ENCODE data around the gene ST7.

Gene ST7

GRCh38 chr7:117210908-117211307 lies 257.6 kb downstream of the ST7 start:
- H3K36me3 ChIP-seq (ENCODE audit: control insufficient read depth, insufficient read depth, low read length): no peaks in the 10 kb centered on the region

GRCh38 chr7:117211614-117212013 lies 258.3 kb downstream of the ST7 start:
- no peaks in the 10 kb centered on the region for H3K27me3 ChIP-seq (ENCODE audit: control insufficient read depth, insufficient read depth, low read length)
- H3K4me3 ChIP-seq (ENCODE audit: low read length): no peak overlapping the region
- H3K9me3 ChIP-seq (ENCODE audit: control insufficient read depth, low read length): no peaks in the 10 kb centered on the region
- no peaks in the 10 kb centered on the region for H3K4me1 ChIP-seq (ENCODE audit: control insufficient read depth, insufficient read depth, low read length)
- no peak overlapping the region for H3K9ac ChIP-seq (ENCODE audit: low read length)
- H3K36me3 ChIP-seq (ENCODE audit: control insufficient read depth, insufficient read depth, low read length): no peaks in the 10 kb centered on the region

More at GRCh38 chr7:117210908-117211307, 257.6 kb downstream of the ST7 start:
- H3K4me3 ChIP-seq (ENCODE audit: low read length): no peak overlapping the region
- no peak overlapping the region for H3K9ac ChIP-seq (ENCODE audit: low read length)
- no peaks in the 10 kb centered on the region for H3K4me1 ChIP-seq (ENCODE audit: control insufficient read depth, insufficient read depth, low read length)
- no peaks in the 10 kb centered on the region for H3K27me3 ChIP-seq (ENCODE audit: control insufficient read depth, insufficient read depth, low read length)
- no peaks in the 10 kb centered on the region for H3K9me3 ChIP-seq (ENCODE audit: control insufficient read depth, low read length)

GRCh38 chr7:117212969-117213877 lies 259.9 kb downstream of the ST7 start:
- Histone ChIP-seq H3K9ac (ENCODE audit: low read length) (no peak overlapping the region), H3K4me1 (ENCODE audit: control insufficient read depth, insufficient read depth, low read length) (no peaks in the 10 kb centered on the region), H3K9me3 (ENCODE audit: control insufficient read depth, low read length) (no peaks in the 10 kb centered on the region), H3K27me3 (ENCODE audit: control insufficient read depth, insufficient read depth, low read length) (no peaks in the 10 kb centered on the region), H3K4me3 (ENCODE audit: low read length) (no peak overlapping the region), H3K36me3 (ENCODE audit: control insufficient read depth, insufficient read depth, low read length) (no peaks in the 10 kb centered on the region)

- Histone ChIP-seq H3K4me1 (ENCODE audit: control insufficient read depth, insufficient read depth, low read length) (no peaks in the 10 kb centered on the region), H3K27me3 (ENCODE audit: control insufficient read depth, insufficient read depth, low read length) (no peaks in the 10 kb centered on the region), H3K4me3 (ENCODE audit: low read length) (no peak overlapping the region), H3K9ac (ENCODE audit: low read length) (no peak overlapping the region), H3K9me3 (ENCODE audit: control insufficient read depth, low read length) (no peaks in the 10 kb centered on the region), H3K36me3 (ENCODE audit: control insufficient read depth, insufficient read depth, low read length) (no peaks in the 10 kb centered on the region)
Observed at GRCh38 chr7:117216010-117216409, 262.7 kb downstream of the ST7 start.

GRCh38 chr7:117216436-117217069 lies 263.3 kb downstream of the ST7 start:
- Histone ChIP-seq H3K36me3 (ENCODE audit: control insufficient read depth, insufficient read depth, low read length) (no peaks in the 10 kb centered on the region), H3K27me3 (ENCODE audit: control insufficient read depth, insufficient read depth, low read length) (no peaks in the 10 kb centered on the region), H3K9me3 (ENCODE audit: control insufficient read depth, low read length) (no peaks in the 10 kb centered on the region), H3K4me3 (ENCODE audit: low read length) (no peak overlapping the region), H3K9ac (ENCODE audit: low read length) (no peak overlapping the region), H3K4me1 (ENCODE audit: control insufficient read depth, insufficient read depth, low read length) (no peaks in the 10 kb centered on the region)

GRCh38 chr7:117217106-117218035 lies 264.1 kb downstream of the ST7 start:
- Histone ChIP-seq H3K4me1 (ENCODE audit: control insufficient read depth, insufficient read depth, low read length) (no peaks in the 10 kb centered on the region), H3K36me3 (ENCODE audit: control insufficient read depth, insufficient read depth, low read length) (no peaks in the 10 kb centered on the region), H3K9ac (ENCODE audit: low read length) (no peak overlapping the region), H3K9me3 (ENCODE audit: control insufficient read depth, low read length) (no peaks in the 10 kb centered on the region), H3K4me3 (ENCODE audit: low read length) (no peak overlapping the region), H3K27me3 (ENCODE audit: control insufficient read depth, insufficient read depth, low read length) (no peaks in the 10 kb centered on the region)

GRCh38 chr7:117218700-117219099 lies 265.4 kb downstream of the ST7 start:
- no peaks in the 10 kb centered on the region for H3K36me3 ChIP-seq (ENCODE audit: control insufficient read depth, insufficient read depth, low read length)
- H3K9ac ChIP-seq (ENCODE audit: low read length): no peak overlapping the region
- no peaks in the 10 kb centered on the region for H3K27me3 ChIP-seq (ENCODE audit: control insufficient read depth, insufficient read depth, low read length)
- no peak overlapping the region for H3K4me3 ChIP-seq (ENCODE audit: low read length)
- no peaks in the 10 kb centered on the region for H3K9me3 ChIP-seq (ENCODE audit: control insufficient read depth, low read length)
- no peaks in the 10 kb centered on the region for H3K4me1 ChIP-seq (ENCODE audit: control insufficient read depth, insufficient read depth, low read length)

- Histone ChIP-seq H3K9me3 (ENCODE audit: control insufficient read depth, low read length) (no peaks in the 10 kb centered on the region), H3K36me3 (ENCODE audit: control insufficient read depth, insufficient read depth, low read length) (no peaks in the 10 kb centered on the region), H3K27me3 (ENCODE audit: control insufficient read depth, insufficient read depth, low read length) (no peaks in the 10 kb centered on the region), H3K9ac (ENCODE audit: low read length) (no peak overlapping the region), H3K4me3 (ENCODE audit: low read length) (no peak overlapping the region), H3K4me1 (ENCODE audit: control insufficient read depth, insufficient read depth, low read length) (no peaks in the 10 kb centered on the region)
Observed at GRCh38 chr7:117219485-117219884, 266.2 kb downstream of the ST7 start.

- H3K9ac ChIP-seq (ENCODE audit: low read length): no peak overlapping the region
- no peaks in the 10 kb centered on the region for H3K27me3 ChIP-seq (ENCODE audit: control insufficient read depth, insufficient read depth, low read length)
- no peaks in the 10 kb centered on the region for H3K36me3 ChIP-seq (ENCODE audit: control insufficient read depth, insufficient read depth, low read length)
- H3K9me3 ChIP-seq (ENCODE audit: control insufficient read depth, low read length): no peaks in the 10 kb centered on the region
- no peaks in the 10 kb centered on the region for H3K4me1 ChIP-seq (ENCODE audit: control insufficient read depth, insufficient read depth, low read length)
- H3K4me3 ChIP-seq (ENCODE audit: low read length): no peak overlapping the region
Observed at GRCh38 chr7:117220836-117221235, 267.5 kb downstream of the ST7 start.

- no peak overlapping the region for H3K4me3 ChIP-seq (ENCODE audit: low read length)
- no peaks in the 10 kb centered on the region for H3K9me3 ChIP-seq (ENCODE audit: control insufficient read depth, low read length)
- no peaks in the 10 kb centered on the region for H3K4me1 ChIP-seq (ENCODE audit: control insufficient read depth, insufficient read depth, low read length)
Observed at GRCh38 chr7:117225536-117225935, 272.2 kb downstream of the ST7 start.

GRCh38 chr7:117227091-117227490 lies 273.8 kb downstream of the ST7 start:
- Histone ChIP-seq H3K36me3 (ENCODE audit: control insufficient read depth, insufficient read depth, low read length) (no peaks in the 10 kb centered on the region), H3K9me3 (ENCODE audit: control insufficient read depth, low read length) (no peaks in the 10 kb centered on the region), H3K4me3 (ENCODE audit: low read length) (no peak overlapping the region), H3K27me3 (ENCODE audit: control insufficient read depth, insufficient read depth, low read length) (no peaks in the 10 kb centered on the region), H3K9ac (ENCODE audit: low read length) (no peak overlapping the region), H3K4me1 (ENCODE audit: control insufficient read depth, insufficient read depth, low read length) (no peaks in the 10 kb centered on the region)

More at GRCh38 chr7:117225536-117225935, 272.2 kb downstream of the ST7 start:
- no peak overlapping the region for H3K9ac ChIP-seq (ENCODE audit: low read length)
- no peaks in the 10 kb centered on the region for H3K27me3 ChIP-seq (ENCODE audit: control insufficient read depth, insufficient read depth, low read length)
- no peaks in the 10 kb centered on the region for H3K36me3 ChIP-seq (ENCODE audit: control insufficient read depth, insufficient read depth, low read length)

All from mucosa of stomach (tissue), 1 donor.